Stomach (tissue), 9 donors: Measurements from ENCODE around the gene CDC42BPG. TPM values are rescaled to one million over a fixed set of nuclear protein-coding genes. Genes with fewer than 3 reads are reported as not detected.

Experiments
- DNase-seq, 2 donors: peaks; one replicate each; pipeline versions ENCODE4 v3.0.0 to v3.0.0-alpha.2; 2013 to 2019
- H3K27ac ChIP-seq, 5 donors: fragments of 200-600 bp in 4 of 5; sonication (generic) in 4 of 5; one replicate each; pipeline ENCODE4 v1.5.1; 2013 to 2019; ENCODE audit warnings: mild to moderate bottlenecking in 1 of 5, moderate library complexity in 1 of 5
- H3K27me3 ChIP-seq, 3 donors: fragments of 200-600 bp; sonication (generic); one replicate each; pipeline ENCODE4 v1.5.1; 2017 to 2019; ENCODE audit warnings: mixed run types in 1 of 3
- H3K36me3 ChIP-seq, 4 donors: fragments of 200-600 bp; sonication (generic); 1 replicate in 3 of 4; 2 replicates in 1 of 4; pipeline ENCODE4 v1.5.1; 2016 to 2019
- H3K4me1 ChIP-seq, 4 donors: fragments of 200-600 bp; sonication (generic); one replicate each; pipeline ENCODE4 v1.5.1; 2016 to 2019
- H3K4me3 ChIP-seq, 4 donors: fragments of 200-600 bp; sonication (generic) in 3 of 4; one replicate each; pipeline ENCODE4 v1.5.1; 2016 to 2019; ENCODE audit warnings: mild to moderate bottlenecking in 1 of 4
- H3K9me3 ChIP-seq, 4 donors: fragments of 200-600 bp; sonication (generic); one replicate each; pipeline ENCODE4 v1.5.1; 2016 to 2019
- CTCF ChIP-seq, 7 experiments: fragments of 450-650 bp in 4 of 7; fragments of 200-600 bp in 3 of 7; sonication (generic) in 3 of 7; IDR thresholded peaks; one replicate each; pipeline ENCODE4 v1.5.1; 2016 to 2019; ENCODE audit warnings: antibody characterized with exemption in 7 of 7, control low read depth in 2 of 7, mild to moderate bottlenecking in 1 of 7
- EP300 ChIP-seq: sonication (generic); formaldehyde crosslinking; IDR thresholded peaks from one replicate; pipeline ENCODE4 v1.6.1; 2017; ENCODE audit warnings: antibody characterized with exemption
- POLR2A ChIP-seq, 4 donors: fragments of 450-650 bp; IDR thresholded peaks; one replicate each; pipeline ENCODE4 v1.6.1; 2016; ENCODE audit warnings: antibody characterized with exemption in 4 of 4, control low read depth in 2 of 4, mild to moderate bottlenecking in 1 of 4, moderate library complexity in 1 of 4
- POLR2AphosphoS5 ChIP-seq, 3 donors: sonication (generic); formaldehyde crosslinking; IDR thresholded peaks; one replicate each; pipeline ENCODE4 v1.6.1; 2016; ENCODE audit warnings: antibody characterized with exemption in 3 of 3
- WGBS, 5 donors: extraction: QIAGEN DNeasy Blood & Tissue Kit in 3 of 5; methylation state at CpG; one replicate each; pipeline versions ENCODE4 v1.1.5 to v1.1.7; 2013 to 2018; 5-methylcytosine and 5-hydroxymethylcytosine counted together
- intact Hi-C: fragments of 100-400 bp; cut with DNase I; formaldehyde crosslinking; loops from one replicate; pipeline ENCODE4 v1.15.1; 2023; ENCODE audit warnings: low total_unique reads
- polyA plus RNA-seq, 3 donors: library from polyadenylated mRNA; stranded (reverse); fragments of 200-250 nt; gene quantifications; one replicate each; pipeline ENCODE4 v1.2.3, GENCODE V29; 2013
- total RNA-seq, 5 donors: library from RNA; depleted of rRNA; stranded (reverse); fragments of >200 nt; gene quantifications; one replicate each; pipeline versions ENCODE4 v1.1.0 to v1.2.3, GENCODE V29; 2014 to 2016
- donor health status: healthy with polysubstance abuse.
- donor health status: Bipolar disorder and iron deficiency.
- donor health status: healthy.

CDC42BPG gene
- total and polyA plus RNA-seq, 8 donors, result 8.9 to 66.5 (median 26.2) TPM

GRCh38 chr11:64857485-64857884, 13.0 kb upstream of the CDC42BPG start:
- Histone ChIP-seq H3K9me3 (no peaks in the 10 kb centered on the region), H3K27me3 (no peaks in the 10 kb centered on the region), H3K4me1 (peaks cover 77 to 98% (median 82%) of the 10 kb centered on the region in 4 donors), H3K4me3 (no peak overlapping the region), H3K36me3 (peaks cover 41 to 56% (median 50%) of the 10 kb centered on the region in 4 donors), H3K27ac (peak overlapping the region in 4 of 5 donors; percentile 90 to 94 (median 92))
- TF ChIP-seq POLR2AphosphoS5 (IDR thresholded peaks at IDR 0.05) (no peak), POLR2A (IDR thresholded peaks at IDR 0.05) (no peak), EP300 (no peak), CTCF (IDR thresholded peaks at IDR 0.05) (no peak)
- WGBS, 5 donors, result 84 to 97% (median 94%) methylated on average over 6 of the region's 6 CpGs
- intact Hi-C loops, result no loop called here
- no peak for DNase-seq

GRCh38 chr11:64856382-64857227, 12.2 kb upstream of the CDC42BPG start:
- intact Hi-C loops, result no loop called here
- H3K27ac ChIP-seq, result peak overlapping the region; percentile 90 to 94 (median 92)
- WGBS, 5 donors, result 49 to 70% (median 59%) methylated on average over 13 to 20 of the region's 20 CpGs
- no peaks in the 10 kb centered on the region for H3K9me3 ChIP-seq
- peaks cover 41 to 58% (median 51%) of the 10 kb centered on the region in 4 donors for H3K36me3 ChIP-seq
- peaks cover 77 to 98% (median 84%) of the 10 kb centered on the region in 4 donors for H3K4me1 ChIP-seq
- no peak for TF ChIP-seq CTCF (IDR thresholded peaks at IDR 0.05)
- peak; percentile 27 to 88 (median 81) for TF ChIP-seq POLR2AphosphoS5 (IDR thresholded peaks at IDR 0.05)
- H3K27me3 ChIP-seq, result no peaks in the 10 kb centered on the region
- DNase-seq, result peak; percentile 77 to 82
- peak overlapping the region in 1 of 4 donors; percentile 19 for H3K4me3 ChIP-seq

GRCh38 chr11:64855596-64856304, 11.3 kb upstream of the CDC42BPG start:
- TF ChIP-seq EP300 (no peak), POLR2A (IDR thresholded peaks at IDR 0.05) (no peak), CTCF (IDR thresholded peaks at IDR 0.05) (no peak), POLR2AphosphoS5 (IDR thresholded peaks at IDR 0.05) (no peak)
- Histone ChIP-seq H3K27me3 (no peaks in the 10 kb centered on the region), H3K4me1 (peaks cover 84 to 99% (median 92%) of the 10 kb centered on the region in 4 donors), H3K9me3 (no peaks in the 10 kb centered on the region), H3K27ac (peak overlapping the region; percentile 90 to 94 (median 92)), H3K36me3 (peaks cover 41 to 58% (median 51%) of the 10 kb centered on the region in 4 donors), H3K4me3 (peak overlapping the region in 1 of 4 donors; percentile 19)
- intact Hi-C loops, result no loop called here
- no peak for DNase-seq
- WGBS, 5 donors, result 76 to 94% (median 82%) methylated on average over 11 to 20 of the region's 22 CpGs
